ENCODE data around the gene GLIPR1L1.

The GLIPR1L1 gene, protein sequence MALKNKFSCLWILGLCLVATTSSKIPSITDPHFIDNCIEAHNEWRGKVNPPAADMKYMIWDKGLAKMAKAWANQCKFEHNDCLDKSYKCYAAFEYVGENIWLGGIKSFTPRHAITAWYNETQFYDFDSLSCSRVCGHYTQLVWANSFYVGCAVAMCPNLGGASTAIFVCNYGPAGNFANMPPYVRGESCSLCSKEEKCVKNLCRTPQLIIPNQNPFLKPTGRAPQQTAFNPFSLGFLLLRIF

GRCh38 chr12:75334384-75335030, at the start of gene GLIPR1L1:
TSS of gene GLIPR1L1 (plus strand) at chr12:75334670. CDS start at chr12:75334729, 59 bp downstream.
- peak; percentile 92 for DNase-seq (ENCODE audit: low read depth)
- peak within 1 kb of the TSS; percentile 64 for H3K4me3 ChIP-seq (ENCODE audit: low read length)
- peak; percentile 90 for TF ChIP-seq CTCF (conservative IDR thresholded peaks at IDR 0.05; ENCODE audit: low read length)

- no peak overlapping the region for H3K4me3 ChIP-seq (ENCODE audit: low read length)
- TF ChIP-seq CTCF (conservative IDR thresholded peaks at IDR 0.05; ENCODE audit: low read length) = no peak
- no peak for DNase-seq (ENCODE audit: low read depth)
Observed at GRCh38 chr12:75288860-75289259, 45.6 kb upstream of the GLIPR1L1 start.

GRCh38 chr12:75289753-75290152, 44.7 kb upstream of the GLIPR1L1 start:
- TF ChIP-seq CTCF (conservative IDR thresholded peaks at IDR 0.05; ENCODE audit: low read length) = peak; percentile 50
- peak; percentile 22 for DNase-seq (ENCODE audit: low read depth)
- no peak overlapping the region for H3K4me3 ChIP-seq (ENCODE audit: low read length)

GRCh38 chr12:75291014-75291413, 43.5 kb upstream of the GLIPR1L1 start:
- no peak for DNase-seq (ENCODE audit: low read depth)
- no peak for TF ChIP-seq CTCF (conservative IDR thresholded peaks at IDR 0.05; ENCODE audit: low read length)
- H3K4me3 ChIP-seq (ENCODE audit: low read length) = no peak overlapping the region

DNA sequence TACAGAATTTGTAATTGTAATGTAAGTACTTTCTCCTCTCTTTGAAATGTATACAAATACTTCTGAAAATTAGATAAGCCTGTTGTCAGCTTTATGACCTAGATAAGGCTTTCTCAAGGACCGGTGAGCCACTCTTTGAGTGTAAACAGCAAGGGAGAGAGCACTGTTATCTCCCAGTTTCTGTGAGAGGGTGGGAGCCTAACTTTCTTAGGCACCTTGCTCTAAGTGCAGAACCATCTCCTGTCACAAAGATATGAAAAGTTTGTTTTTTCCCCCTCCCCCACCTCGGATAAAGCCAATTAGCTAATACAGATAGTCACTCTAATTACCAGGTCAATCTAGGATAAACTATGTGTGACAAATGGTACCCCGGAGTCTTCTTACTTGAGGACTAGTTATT, 40.1 kb upstream of the GLIPR1L1 start:
- TF ChIP-seq CTCF (conservative IDR thresholded peaks at IDR 0.05; ENCODE audit: low read length) = no peak
- H3K4me3 ChIP-seq (ENCODE audit: low read length) = no peak overlapping the region

DNA sequence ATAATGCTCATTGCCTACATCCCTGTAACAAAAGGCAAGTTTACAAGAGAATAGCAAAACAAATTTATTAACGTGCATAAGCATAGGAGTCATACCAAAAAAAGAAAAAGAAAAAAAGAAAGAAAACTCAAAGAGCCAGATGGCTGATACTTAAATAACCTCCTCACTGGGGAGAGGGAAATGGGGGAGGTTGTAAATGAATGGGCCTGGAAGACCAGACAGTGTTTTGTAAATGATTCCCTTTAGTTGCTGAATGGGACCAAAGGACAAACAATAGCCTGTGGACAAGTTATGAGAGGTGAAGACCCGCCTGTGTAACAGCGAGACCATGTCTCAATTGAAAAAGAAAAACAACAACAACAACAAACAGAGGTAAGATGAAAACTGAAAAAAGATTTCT, 39.7 kb upstream of the GLIPR1L1 start:
- H3K4me3 ChIP-seq (ENCODE audit: low read length) = no peak overlapping the region
- DNase-seq (ENCODE audit: low read depth) = no peak
- TF ChIP-seq CTCF (conservative IDR thresholded peaks at IDR 0.05; ENCODE audit: low read length) = no peak

More for the DNA sequence above, 40.1 kb upstream of the GLIPR1L1 start:
- DNase-seq (ENCODE audit: low read depth) = no peak

GRCh38 chr12:75302225-75302624, 32.2 kb upstream of the GLIPR1L1 start:
- no peak for DNase-seq (ENCODE audit: low read depth)
- no peak overlapping the region for H3K4me3 ChIP-seq (ENCODE audit: low read length)
- TF ChIP-seq CTCF (conservative IDR thresholded peaks at IDR 0.05; ENCODE audit: low read length) = no peak

All from AG10803 (cell line).